Thyroid gland (tissue), 4 donors: ENCODE results near the gene EMP2. TPM values are rescaled to one million over a fixed set of nuclear protein-coding genes. Genes with fewer than 3 reads are reported as not detected.

ENCODE experiments used
- DNase-seq, 2 donors: peaks; one replicate each; pipeline ENCODE4 v3.0.0-alpha.2; 2019
- H3K27ac ChIP-seq, 3 donors: fragments of 200-600 bp; sonication (generic); 1 replicate in 2 of 3; 2 replicates in 1 of 3; pipeline ENCODE4 v1.5.1; 2016 to 2019; ENCODE audit warnings: mild to moderate bottlenecking in 1 of 3, moderate library complexity in 1 of 3
- H3K27me3 ChIP-seq: fragments of 200-600 bp; sonication (generic); one replicate; pipeline ENCODE4 v1.5.1; 2019
- H3K36me3 ChIP-seq, 2 donors: fragments of 200-600 bp; sonication (generic); one replicate each; pipeline ENCODE4 v1.5.1; 2016 to 2019
- H3K4me1 ChIP-seq, 2 donors: fragments of 200-600 bp; sonication (generic); one replicate each; pipeline ENCODE4 v1.5.1; 2017 to 2019
- H3K4me3 ChIP-seq, 3 donors: fragments of 200-600 bp; sonication (generic); replicated peaks in 1 of 3; 1 replicate in 2 of 3; 2 replicates in 1 of 3; pipeline ENCODE4 v1.5.1; 2016; ENCODE audit warnings: mild to moderate bottlenecking in 1 of 3
- H3K9me3 ChIP-seq: fragments of 200-600 bp; sonication (generic); one replicate; pipeline ENCODE4 v1.5.1; 2017
- CTCF ChIP-seq, 6 experiments: fragments of 200-600 bp in 3 of 6; fragments of 450-650 bp in 3 of 6; sonication (generic) in 3 of 6; IDR thresholded peaks; one replicate each; pipeline ENCODE4 v1.5.1; 2016 to 2019; ENCODE audit warnings: antibody characterized with exemption in 6 of 6, mild to moderate bottlenecking in 2 of 6, inconsistent platforms in 1 of 6, moderate library complexity in 1 of 6
- POLR2A ChIP-seq, 2 donors: fragments of 450-650 bp; IDR thresholded peaks; one replicate each; pipeline ENCODE4 v1.6.1; 2017; ENCODE audit warnings: antibody characterized with exemption in 2 of 2, mild to moderate bottlenecking in 2 of 2, moderate library complexity in 1 of 2
- WGBS, 2 donors: methylation state at CpG; one replicate each; pipeline ENCODE4 v1.1.5; 2017; 5-methylcytosine and 5-hydroxymethylcytosine counted together
- intact Hi-C: fragments of 100-400 bp; cut with DNase I; formaldehyde crosslinking; loops from one replicate; pipeline ENCODE4 v1.15.1; 2023
- total RNA-seq, 4 donors: library from RNA; depleted of rRNA; stranded (reverse); fragments of >200 nt; gene quantifications; one replicate each; pipeline ENCODE4 v1.2.3, GENCODE V29; 2016

The EMP2 gene
- total RNA-seq, 4 donors from 2014 or later: 17.9 to 37.5 (median 23.1) TPM

- Histone ChIP-seq H3K27me3 (no peaks in the 10 kb centered on the region), H3K9me3 (no peaks in the 10 kb centered on the region), H3K4me3 (no peak overlapping the region), H3K36me3 (no peaks in the 10 kb centered on the region), H3K4me1 (peaks cover 4 to 11% of the 10 kb centered on the region in 2 donors), H3K27ac (no peak overlapping the region)
- 81% methylated on average over 19 of the region's 19 CpGs for WGBS, 2 donors
- no peak for TF ChIP-seq POLR2A (IDR thresholded peaks at IDR 0.05)
- intact Hi-C loops: no loop called here
- no peak for DNase-seq
These were observed 27.4 kb downstream of the EMP2 start for GRCh38 chr16:10552998-10553491.

- H3K27ac ChIP-seq: no peak overlapping the region
- H3K27me3 ChIP-seq: no peaks in the 10 kb centered on the region
- no peak for DNase-seq
- no peak overlapping the region for H3K4me3 ChIP-seq
- TF ChIP-seq POLR2A (IDR thresholded peaks at IDR 0.05) (no peak), CTCF (IDR thresholded peaks at IDR 0.05) (no peak)
- peaks cover 0 to 3% of the 10 kb centered on the region in 2 donors for H3K4me1 ChIP-seq
- peaks cover 2% of the 10 kb centered on the region in 2 donors for H3K36me3 ChIP-seq
- intact Hi-C loops: no loop called here
- no peaks in the 10 kb centered on the region for H3K9me3 ChIP-seq
- WGBS, 2 donors: 81 to 86% methylated on average over 2 of the region's 2 CpGs
These were observed 28.1 kb downstream of the EMP2 start for GRCh38 chr16:10552281-10552680.

- intact Hi-C loops: no loop called here
- Histone ChIP-seq H3K36me3 (peaks cover 4 to 6% of the 10 kb centered on the region in 2 donors), H3K27me3 (no peaks in the 10 kb centered on the region), H3K9me3 (no peaks in the 10 kb centered on the region), H3K4me3 (no peak overlapping the region), H3K4me1 (no peaks in the 10 kb centered on the region), H3K27ac (no peak overlapping the region)
- TF ChIP-seq POLR2A (IDR thresholded peaks at IDR 0.05): no peak
- TF ChIP-seq CTCF (IDR thresholded peaks at IDR 0.05): no peak
- WGBS, 2 donors: 96% methylated on average over 2 of the region's 2 CpGs
- DNase-seq: no peak
These were observed 28.5 kb downstream of the EMP2 start for GRCh38 chr16:10551881-10552280.

DNA sequence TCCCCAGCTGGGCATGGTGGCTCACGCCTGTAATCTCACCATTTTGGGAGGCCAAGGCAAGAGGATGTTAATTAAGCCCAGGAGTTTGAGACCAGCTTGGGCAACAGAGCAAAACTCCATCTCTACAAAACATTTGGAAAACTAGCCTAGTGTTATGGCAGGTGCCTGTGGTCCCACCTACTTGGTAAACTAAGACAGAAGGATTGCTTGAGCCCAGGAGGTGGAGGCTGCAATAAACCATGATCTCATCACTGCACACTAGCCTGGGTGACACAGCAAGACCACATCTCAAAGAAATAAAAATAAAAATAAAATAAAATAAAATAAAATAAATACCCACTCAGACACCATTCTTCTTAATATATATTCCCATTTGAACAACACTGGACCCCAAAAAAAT, 32.0 kb downstream of the EMP2 start:
- no peak for DNase-seq
- WGBS, 2 donors: 89 to 100% methylated on average over 1 of the region's 1 CpG
- H3K4me3 ChIP-seq: no peak overlapping the region
- H3K9me3 ChIP-seq: no peaks in the 10 kb centered on the region
- TF ChIP-seq CTCF (IDR thresholded peaks at IDR 0.05) (no peak), POLR2A (IDR thresholded peaks at IDR 0.05) (no peak)
- H3K27ac ChIP-seq: no peak overlapping the region
- intact Hi-C loops: no loop called here
- no peaks in the 10 kb centered on the region for H3K27me3 ChIP-seq
- H3K36me3 ChIP-seq: peaks cover 16 to 21% of the 10 kb centered on the region in 2 donors
- H3K4me1 ChIP-seq: no peaks in the 10 kb centered on the region

GRCh38 chr16:10547708-10548107, 32.7 kb downstream of the EMP2 start:
- H3K4me1 ChIP-seq: no peaks in the 10 kb centered on the region
- no peak overlapping the region for H3K27ac ChIP-seq
- peaks cover 16 to 21% of the 10 kb centered on the region in 2 donors for H3K36me3 ChIP-seq
- TF ChIP-seq POLR2A (IDR thresholded peaks at IDR 0.05): no peak
- no peak for TF ChIP-seq CTCF (IDR thresholded peaks at IDR 0.05)
- intact Hi-C loops: no loop called here
- no peaks in the 10 kb centered on the region for H3K27me3 ChIP-seq
- 95 to 98% methylated on average over 6 of the region's 6 CpGs for WGBS, 2 donors
- no peaks in the 10 kb centered on the region for H3K9me3 ChIP-seq
- no peak for DNase-seq
- no peak overlapping the region for H3K4me3 ChIP-seq
